ENCODE data around the gene KCNAB3.
"Not testable (repeated sequence)": the region's sequence is repeated elsewhere in the genome, so short reads cannot be mapped to it uniquely, and the experiment has no call there.

The KCNAB3 gene

GRCh38 chr17:7956228-7956965 is 26.7 kb upstream of the KCNAB3 start:
- ChIA-PET CTCF (no interaction called here), POLR2A (interaction anchor here (1.2 kb wide), 1 partner anchor 24 kb away, joined by 3 read pairs; the partner anchor contains the start of genes CNTROB and TRAPPC1)
- DNase-seq (ENCODE audit: extremely low spot score), result no peak
- TF ChIP-seq FOXM1 (IDR thresholded peaks at IDR 0.05; ENCODE audit: borderline replicate concordance) (no peak), BHLHE40 (IDR thresholded peaks at IDR 0.05; ENCODE audit: borderline replicate concordance) (no peak), CTBP1 (IDR thresholded peaks at IDR 0.05; ENCODE audit: borderline replicate concordance) (no peak), SP1 (IDR thresholded peaks at IDR 0.05) (no peak), TARDBP (IDR thresholded peaks at IDR 0.05) (no peak), FOXA1 (IDR thresholded peaks at IDR 0.05) (no peak), ZNF384 (IDR thresholded peaks at IDR 0.05) (no peak), SUZ12 (IDR thresholded peaks at IDR 0.05) (no peak), ARNT (IDR thresholded peaks at IDR 0.05) (no peak), L3MBTL2 (conservative IDR thresholded peaks at IDR 0.05) (no peak), HDGF (IDR thresholded peaks at IDR 0.05; ENCODE audit: borderline replicate concordance) (no peak), LEF1 (IDR thresholded peaks at IDR 0.05; ENCODE audit: borderline replicate concordance) (no peak), FOXK2 (IDR thresholded peaks at IDR 0.05) (no peak)

GRCh38 chr17:7955414-7956227 is 26.0 kb upstream of the KCNAB3 start:
- CTCF ChIA-PET, result no interaction called here
- TF ChIP-seq FOXA1 (IDR thresholded peaks at IDR 0.05) (no peak), CTBP1 (IDR thresholded peaks at IDR 0.05; ENCODE audit: borderline replicate concordance) (no peak), L3MBTL2 (conservative IDR thresholded peaks at IDR 0.05) (no peak), ZNF384 (IDR thresholded peaks at IDR 0.05) (no peak), SP1 (IDR thresholded peaks at IDR 0.05) (no peak), ELF4 (IDR thresholded peaks at IDR 0.05) (no peak), LEF1 (IDR thresholded peaks at IDR 0.05; ENCODE audit: borderline replicate concordance) (no peak), PKNOX1 (IDR thresholded peaks at IDR 0.05) (no peak), BHLHE40 (IDR thresholded peaks at IDR 0.05; ENCODE audit: borderline replicate concordance) (no peak), NFRKB (IDR thresholded peaks at IDR 0.05) (no peak)
- no peak for DNase-seq (ENCODE audit: extremely low spot score)
- POLR2A ChIA-PET, result interaction anchor here (1.2 kb wide), 1 partner anchor 24 kb away, joined by 3 read pairs; the partner anchor contains the start of genes CNTROB and TRAPPC1

GRCh38 chr17:7953266-7953665 is 23.6 kb upstream of the KCNAB3 start:
- POLR2A ChIA-PET, result interaction anchor here (1.4 kb wide), 1 partner anchor 20 kb away, joined by 5 read pairs; no protein-coding TSS in a partner anchor
- DNase-seq (ENCODE audit: extremely low spot score), result not testable (repeated sequence)
- CTCF ChIA-PET, result interaction anchor here (0.6 kb wide), 1 partner anchor 13 kb away, joined by 3 read pairs; no protein-coding TSS in a partner anchor

DNA sequence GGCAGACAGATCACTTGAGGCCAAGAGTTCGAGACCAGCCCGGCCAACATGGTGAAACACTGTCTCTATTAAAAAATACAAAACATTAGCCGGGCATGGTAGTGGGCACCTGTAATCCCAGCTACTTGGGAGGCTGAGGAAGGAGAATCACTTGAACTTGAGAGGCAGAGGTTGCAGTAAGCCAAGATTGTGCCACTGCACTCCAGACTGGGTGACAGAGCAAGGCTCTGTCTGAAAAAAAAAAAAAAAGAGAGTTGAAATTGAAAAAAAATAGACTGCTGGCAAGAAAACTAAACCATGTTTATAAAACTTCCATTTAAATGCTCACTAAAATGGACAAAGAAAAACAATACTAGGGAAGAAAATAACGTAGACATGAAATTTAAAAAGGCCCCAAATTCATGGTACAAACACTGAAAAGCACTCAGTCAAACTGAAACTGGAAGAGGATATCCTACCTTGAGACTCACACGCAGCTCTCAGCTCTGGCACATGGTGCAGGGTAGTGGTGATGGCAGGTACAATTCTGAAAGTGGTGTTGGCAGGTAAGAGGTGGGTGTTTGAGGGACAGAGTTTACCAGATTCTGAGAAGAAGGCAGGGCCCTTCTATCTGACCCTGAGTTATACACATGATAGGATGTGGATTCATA is 21.6 kb upstream of the KCNAB3 start:
- no peak for DNase-seq (ENCODE audit: extremely low spot score)
- ChIA-PET CTCF (no interaction called here), POLR2A (no interaction called here)
- TF ChIP-seq FOXK2 (IDR thresholded peaks at IDR 0.05) (no peak), SP1 (IDR thresholded peaks at IDR 0.05) (no peak), ELF4 (IDR thresholded peaks at IDR 0.05) (no peak), ZNF384 (IDR thresholded peaks at IDR 0.05) (no peak), ARNT (IDR thresholded peaks at IDR 0.05) (no peak), HDGF (IDR thresholded peaks at IDR 0.05; ENCODE audit: borderline replicate concordance) (no peak), PKNOX1 (IDR thresholded peaks at IDR 0.05) (no peak), FOXA1 (IDR thresholded peaks at IDR 0.05) (no peak), SUZ12 (IDR thresholded peaks at IDR 0.05) (no peak), CTBP1 (IDR thresholded peaks at IDR 0.05; ENCODE audit: borderline replicate concordance) (no peak), FOXM1 (IDR thresholded peaks at IDR 0.05; ENCODE audit: borderline replicate concordance) (no peak), BHLHE40 (IDR thresholded peaks at IDR 0.05; ENCODE audit: borderline replicate concordance) (no peak), L3MBTL2 (conservative IDR thresholded peaks at IDR 0.05) (no peak), NFRKB (IDR thresholded peaks at IDR 0.05) (no peak), TARDBP (IDR thresholded peaks at IDR 0.05) (no peak), LEF1 (IDR thresholded peaks at IDR 0.05; ENCODE audit: borderline replicate concordance) (no peak)

DNA sequence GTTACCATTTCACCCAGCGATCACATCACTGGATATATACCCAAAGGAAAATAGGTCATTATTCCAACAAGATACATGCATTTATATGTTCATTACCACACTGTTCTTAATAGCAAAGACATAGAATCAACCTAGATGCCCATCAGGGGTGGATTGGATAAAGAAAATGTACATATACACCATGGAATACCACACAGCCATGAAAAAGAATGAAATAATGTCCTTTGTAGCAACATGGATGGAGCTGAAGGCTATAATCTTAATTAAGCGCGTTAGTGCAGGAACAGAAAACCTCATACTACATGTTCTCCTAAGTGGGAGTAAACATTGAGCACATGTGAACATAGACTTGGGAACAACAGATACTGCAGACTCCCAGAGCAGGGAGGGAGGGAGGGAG is 20.9 kb upstream of the KCNAB3 start:
- ChIA-PET POLR2A (no interaction called here), CTCF (no interaction called here)
- TF ChIP-seq ARNT (IDR thresholded peaks at IDR 0.05), result no peak
- TF ChIP-seq FOXK2 (IDR thresholded peaks at IDR 0.05), result no peak
- TF ChIP-seq LEF1 (IDR thresholded peaks at IDR 0.05; ENCODE audit: borderline replicate concordance), result no peak
- TF ChIP-seq FOXM1 (IDR thresholded peaks at IDR 0.05; ENCODE audit: borderline replicate concordance), result no peak
- no peak for TF ChIP-seq BHLHE40 (IDR thresholded peaks at IDR 0.05; ENCODE audit: borderline replicate concordance)
- no peak for TF ChIP-seq HDGF (IDR thresholded peaks at IDR 0.05; ENCODE audit: borderline replicate concordance)
- no peak for TF ChIP-seq L3MBTL2 (conservative IDR thresholded peaks at IDR 0.05)
- TF ChIP-seq SUZ12 (IDR thresholded peaks at IDR 0.05), result no peak
- no peak for TF ChIP-seq PKNOX1 (IDR thresholded peaks at IDR 0.05)
- TF ChIP-seq ZNF384 (IDR thresholded peaks at IDR 0.05), result no peak
- TF ChIP-seq SP1 (IDR thresholded peaks at IDR 0.05), result no peak
- TF ChIP-seq CTBP1 (IDR thresholded peaks at IDR 0.05; ENCODE audit: borderline replicate concordance), result no peak
- no peak for DNase-seq (ENCODE audit: extremely low spot score)

All from HEK293T (cell line).